GM19238 (cell line): ENCODE measurements around the gene ANAPC15.
A peak's percentile ranks its signal among the peaks of the same experiment; 100 is the strongest.

Source experiments
- DNase-seq: peaks from one replicate; pipeline ENCODE4 v3.0.0; 2011; ENCODE audit warnings: low spot score; ENCODE audit not compliant: insufficient read length

The ANAPC15 gene

DNA sequence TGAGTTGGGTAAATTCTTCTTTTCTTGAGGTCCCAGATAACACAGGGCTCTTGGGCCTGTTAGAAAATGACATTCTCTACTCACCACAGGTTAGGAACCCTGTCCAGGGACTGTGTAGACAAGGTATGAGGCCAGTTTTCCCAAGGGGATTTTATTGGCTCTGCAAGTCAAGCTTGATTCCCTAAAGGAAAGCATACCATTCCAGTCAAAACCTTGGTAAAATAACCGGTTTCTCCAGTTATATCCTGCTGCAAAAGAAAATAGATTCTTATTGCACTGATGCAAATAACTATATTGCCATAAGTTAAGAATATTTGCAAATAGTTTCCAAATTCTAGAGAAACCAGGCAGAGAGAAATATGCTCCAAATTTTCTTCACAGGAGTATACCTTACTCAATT, 13.5 kb upstream of the ANAPC15 start:
- DNase-seq, result no peak

DNA sequence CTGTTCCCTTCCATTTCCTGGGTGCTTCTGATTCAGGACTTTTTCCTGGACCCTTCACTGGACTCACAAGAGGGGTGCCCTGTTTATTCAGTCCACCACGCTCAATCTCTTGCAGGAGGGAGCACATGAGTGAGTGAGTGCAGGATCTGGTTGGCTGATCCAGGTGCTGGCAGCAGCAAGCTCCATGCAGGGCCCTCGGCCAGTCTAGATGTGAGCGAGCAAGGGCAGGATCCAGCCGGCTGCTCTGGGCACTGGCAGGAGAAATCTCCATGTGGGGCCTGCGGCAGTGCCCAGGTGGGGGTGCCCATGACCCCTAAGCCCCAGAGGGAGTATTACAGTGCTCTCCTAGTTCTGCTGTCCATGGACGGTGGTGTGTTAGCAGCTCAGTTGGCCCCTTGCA, 11.6 kb upstream of the ANAPC15 start:
- DNase-seq, result no peak

DNA sequence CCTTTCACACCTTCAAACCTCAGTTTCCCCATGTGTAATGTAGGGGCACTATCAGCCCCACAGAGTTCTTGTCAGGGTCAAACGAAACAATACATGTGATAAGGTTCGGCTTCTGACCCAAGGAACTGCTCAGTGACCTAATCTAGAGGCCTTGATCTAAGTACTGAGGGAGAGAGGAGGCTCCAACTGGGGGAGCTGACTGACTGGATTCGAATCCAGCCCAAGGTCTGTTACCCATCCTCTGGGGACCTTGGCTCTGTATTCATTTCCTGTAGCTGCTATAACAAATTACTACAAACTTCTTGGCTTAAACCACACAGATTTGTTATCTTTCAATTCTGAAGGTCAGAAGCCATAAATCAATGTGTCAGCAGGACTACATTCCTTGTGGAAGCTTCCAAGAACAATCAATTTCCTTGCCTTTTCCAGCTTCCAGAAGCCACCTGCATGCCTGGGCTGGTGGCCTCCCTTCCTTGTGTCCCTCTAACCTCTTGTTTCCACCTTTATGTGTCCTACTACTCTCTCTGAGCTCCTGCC, 10.7 kb upstream of the ANAPC15 start:
- DNase-seq, result no peak

DNA sequence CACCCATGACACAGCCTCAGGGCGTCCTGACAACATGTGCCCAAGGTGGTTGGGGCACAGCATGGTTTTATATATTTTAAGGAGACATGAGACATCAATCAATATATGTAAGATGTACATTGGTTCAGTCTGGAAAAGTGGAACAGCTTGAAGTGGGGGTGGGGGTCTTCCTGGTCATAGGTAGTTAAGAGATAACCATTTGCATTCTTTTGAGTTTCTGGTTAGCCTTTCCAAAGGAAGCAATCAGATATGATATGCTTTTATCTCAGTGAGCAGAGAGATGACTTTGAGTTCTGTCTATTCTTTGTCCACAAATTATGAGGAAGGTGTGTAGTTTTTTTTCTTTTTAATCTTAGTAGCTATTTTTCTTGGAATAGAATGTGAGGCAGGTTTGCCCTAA, 10.1 kb upstream of the ANAPC15 start:
- no peak for DNase-seq

DNA sequence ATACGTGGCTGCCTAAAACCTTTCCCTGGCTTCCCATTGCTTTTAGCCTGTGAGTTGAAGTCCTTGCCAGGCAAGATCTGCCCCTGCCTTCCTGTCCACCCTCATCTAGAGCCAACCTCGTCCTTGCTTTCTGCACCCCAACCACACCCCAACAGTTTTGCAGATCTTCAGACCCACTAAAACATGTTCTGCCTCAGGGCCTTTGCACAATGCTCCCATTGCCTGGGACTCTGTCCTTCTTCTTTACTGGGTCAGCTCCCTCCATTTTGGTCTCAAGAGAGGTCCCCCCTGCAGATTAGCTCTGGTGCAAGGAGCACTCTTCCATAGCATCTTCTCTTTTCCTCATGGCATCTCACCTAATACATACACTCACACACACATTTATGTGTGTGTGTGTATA, 8.4 kb upstream of the ANAPC15 start:
- DNase-seq, result no peak

DNA sequence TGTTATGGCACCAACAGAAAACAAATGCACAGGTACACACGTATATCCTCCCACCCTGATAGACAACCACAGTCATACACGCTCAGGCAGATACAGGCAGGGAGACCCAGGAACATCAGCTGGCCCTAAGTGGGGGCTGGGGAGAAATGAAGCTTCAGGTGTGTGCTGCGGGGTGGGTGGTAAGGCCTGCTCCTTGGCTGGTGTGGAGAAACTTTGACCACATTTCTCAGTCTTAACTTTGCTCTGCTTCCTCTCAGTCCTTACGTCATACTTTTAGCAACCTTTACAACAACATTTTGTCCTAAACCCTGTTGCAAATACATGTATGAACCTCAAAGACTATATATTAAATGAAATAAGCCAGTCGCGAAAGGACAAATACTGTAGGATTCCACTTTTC, 6.7 kb upstream of the ANAPC15 start:
- no peak for DNase-seq

DNA sequence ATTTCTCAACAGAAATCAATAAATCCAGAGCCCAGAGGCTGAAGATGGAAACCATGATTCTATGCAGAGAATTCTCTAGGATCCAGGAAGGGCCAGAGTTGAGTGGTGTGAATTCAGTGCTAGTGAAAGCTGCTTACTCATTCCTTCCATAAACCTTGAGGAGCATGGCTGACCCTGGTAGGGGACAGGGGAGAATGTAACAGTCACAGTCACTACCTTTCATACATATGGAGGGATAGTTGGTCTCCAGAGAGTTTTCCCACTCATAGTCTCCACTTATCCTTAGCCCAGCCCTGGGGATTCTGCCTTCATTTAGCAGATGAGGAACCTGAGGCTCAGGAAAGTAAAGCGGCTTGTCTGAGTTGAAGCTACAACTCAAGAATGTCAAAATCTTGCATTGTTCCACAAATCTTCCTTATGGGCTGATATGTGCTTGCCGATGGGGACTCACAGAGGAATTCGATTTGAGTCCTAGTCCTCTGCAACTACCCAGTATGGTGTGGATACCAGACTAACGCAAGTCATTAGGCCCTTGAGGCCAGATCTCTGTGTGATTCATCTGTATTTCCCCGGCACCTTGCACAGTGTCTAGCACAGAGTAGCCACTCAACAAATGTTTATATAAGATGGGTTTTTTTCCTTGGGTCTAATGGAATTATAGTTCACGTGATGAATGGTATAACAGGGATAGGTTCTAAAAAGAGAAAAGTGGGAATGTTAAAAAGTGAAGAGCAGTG, 3.7 kb upstream of the ANAPC15 start:
- DNase-seq, result no peak

DNA sequence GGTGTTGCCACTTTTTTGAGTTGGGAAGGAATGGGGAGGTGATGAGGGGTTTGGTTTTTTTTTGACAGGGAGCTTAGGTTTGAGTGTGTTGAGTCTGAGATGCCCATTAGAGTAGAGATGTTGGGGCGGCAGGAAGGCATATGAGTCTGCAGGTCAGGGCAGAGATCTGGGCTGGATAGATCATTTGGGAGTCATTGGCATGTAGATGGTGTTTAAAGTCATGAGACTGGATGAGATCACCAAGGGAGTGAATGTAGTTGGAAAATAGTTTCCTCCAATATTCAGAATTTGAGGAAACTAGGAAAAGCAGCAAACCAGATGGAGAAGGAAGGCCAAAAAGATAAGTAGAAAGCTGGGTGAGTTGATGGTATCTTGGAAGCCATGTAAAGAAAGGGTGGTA, 2.1 kb upstream of the ANAPC15 start:
- no peak for DNase-seq

DNA sequence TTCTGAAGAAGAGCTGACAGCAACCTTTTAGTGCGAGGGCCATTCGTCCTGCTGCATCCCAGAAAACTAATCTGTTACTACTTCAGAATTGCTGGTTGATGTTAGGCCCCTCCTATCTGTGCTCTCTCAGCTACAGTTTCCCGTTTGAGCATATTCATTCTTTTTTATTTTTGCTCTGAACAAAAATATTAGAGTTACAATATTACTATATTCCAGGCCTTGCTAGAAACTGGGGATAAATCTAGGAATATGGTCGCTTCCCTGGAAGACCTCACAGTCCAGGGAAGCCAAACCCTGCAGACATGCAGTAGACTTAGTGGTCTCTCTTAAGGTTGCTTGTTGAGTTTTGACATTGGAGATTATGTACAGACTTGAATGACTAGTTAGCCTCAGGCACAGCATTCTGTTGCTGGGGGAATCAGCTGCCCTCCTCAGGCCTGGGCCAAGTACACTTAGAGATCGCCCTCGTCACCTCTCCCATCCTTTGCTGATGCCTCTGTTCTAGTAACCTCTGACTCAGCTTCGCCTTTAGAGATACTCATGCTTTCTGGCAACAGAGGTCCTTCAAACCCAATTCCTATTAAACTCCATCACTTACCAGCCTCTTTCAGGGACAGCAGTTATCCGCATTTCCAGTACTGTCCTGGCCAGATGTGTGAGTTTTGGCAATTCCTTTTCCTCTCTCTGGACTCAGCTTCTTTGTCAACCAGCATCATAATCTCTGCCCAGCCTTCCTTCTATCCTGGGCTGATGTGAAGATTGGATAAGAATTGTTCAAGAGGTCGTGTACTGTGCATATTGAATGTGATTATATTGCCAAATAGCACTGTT, 698 bp upstream of the ANAPC15 start:
- no peak for DNase-seq

DNA sequence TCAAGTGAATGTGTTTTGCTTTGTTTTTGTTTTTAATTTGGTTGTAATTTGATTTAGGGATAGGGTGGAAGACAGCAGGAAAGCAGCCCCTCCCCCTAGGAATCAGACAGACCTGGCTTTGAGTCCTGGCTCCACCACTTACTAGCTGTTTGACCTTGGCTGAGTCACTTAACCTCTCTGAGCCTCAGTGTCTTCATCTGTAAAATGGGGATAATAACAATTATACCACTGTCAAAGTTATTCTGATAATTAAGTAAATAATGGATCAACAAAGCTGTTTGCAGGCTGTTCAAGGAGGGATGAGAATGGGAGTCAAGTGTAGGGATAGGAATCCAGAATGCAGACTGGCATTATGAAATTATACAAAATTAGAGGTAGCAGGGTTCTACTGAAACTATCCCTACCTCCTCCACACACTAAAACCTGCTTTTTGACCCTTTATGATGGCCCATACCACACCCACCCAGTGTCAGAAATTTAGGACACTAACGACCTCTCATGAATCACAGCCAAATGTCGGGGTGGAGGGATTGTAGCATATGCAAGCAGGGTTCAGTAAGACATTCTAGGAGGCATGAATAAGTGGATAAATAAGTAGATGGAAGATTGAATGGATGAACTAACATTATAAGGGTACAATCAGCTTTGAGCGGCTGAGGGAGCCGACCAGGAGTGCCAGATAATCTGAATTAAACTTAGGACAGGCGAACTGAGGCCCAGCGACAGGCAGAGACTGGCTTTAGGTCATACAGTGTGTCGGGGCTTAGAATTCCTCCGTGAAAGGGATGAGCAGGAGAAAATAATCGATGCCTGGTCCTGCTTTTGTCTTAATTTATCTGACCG, 974 bp downstream of the ANAPC15 start:
- DNase-seq, result no peak

DNA sequence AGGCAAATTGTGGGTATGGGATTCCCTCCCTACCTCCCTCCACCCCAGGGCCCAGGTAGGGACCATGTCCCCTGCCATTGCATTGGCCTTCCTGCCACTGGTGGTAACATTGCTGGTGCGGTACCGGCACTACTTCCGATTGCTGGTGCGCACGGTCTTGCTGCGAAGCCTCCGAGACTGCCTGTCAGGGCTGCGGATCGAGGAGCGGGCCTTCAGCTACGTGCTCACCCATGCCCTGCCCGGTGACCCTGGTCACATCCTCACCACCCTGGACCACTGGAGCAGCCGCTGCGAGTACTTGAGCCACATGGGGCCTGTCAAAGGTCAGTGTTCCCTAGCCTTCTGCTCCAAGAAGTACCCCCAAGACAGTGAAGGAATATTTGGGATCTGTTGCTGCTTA, 6.6 kb downstream of the ANAPC15 start, which contains the start of gene TOMT:
Gene TOMT, plus strand, starts transcription at position 37 of the 400 bp plus-strand sequence. Its CDS starts 28 bp downstream, at position 65.
- DNase-seq, result no peak

DNA sequence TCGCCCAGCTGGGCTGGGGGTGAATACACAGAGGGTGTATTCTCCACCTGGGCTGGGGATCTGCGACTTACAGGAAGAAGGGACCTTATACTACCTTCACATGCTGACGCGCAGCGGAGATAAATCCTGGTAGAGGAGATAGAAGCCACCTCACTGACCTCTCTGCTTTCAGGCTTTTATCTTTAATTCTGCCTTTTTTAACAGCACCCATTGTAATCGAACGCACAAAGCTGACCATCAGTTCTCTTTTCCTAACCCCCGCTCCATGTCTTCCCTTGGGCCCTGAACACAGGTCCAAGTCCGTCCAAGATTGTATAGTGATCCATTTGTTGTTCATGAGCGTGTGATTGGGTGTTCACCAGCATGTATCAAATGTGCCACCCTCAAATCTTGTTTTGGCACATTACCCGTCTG, 8.7 kb downstream of the ANAPC15 start:
- DNase-seq, result no peak

DNA sequence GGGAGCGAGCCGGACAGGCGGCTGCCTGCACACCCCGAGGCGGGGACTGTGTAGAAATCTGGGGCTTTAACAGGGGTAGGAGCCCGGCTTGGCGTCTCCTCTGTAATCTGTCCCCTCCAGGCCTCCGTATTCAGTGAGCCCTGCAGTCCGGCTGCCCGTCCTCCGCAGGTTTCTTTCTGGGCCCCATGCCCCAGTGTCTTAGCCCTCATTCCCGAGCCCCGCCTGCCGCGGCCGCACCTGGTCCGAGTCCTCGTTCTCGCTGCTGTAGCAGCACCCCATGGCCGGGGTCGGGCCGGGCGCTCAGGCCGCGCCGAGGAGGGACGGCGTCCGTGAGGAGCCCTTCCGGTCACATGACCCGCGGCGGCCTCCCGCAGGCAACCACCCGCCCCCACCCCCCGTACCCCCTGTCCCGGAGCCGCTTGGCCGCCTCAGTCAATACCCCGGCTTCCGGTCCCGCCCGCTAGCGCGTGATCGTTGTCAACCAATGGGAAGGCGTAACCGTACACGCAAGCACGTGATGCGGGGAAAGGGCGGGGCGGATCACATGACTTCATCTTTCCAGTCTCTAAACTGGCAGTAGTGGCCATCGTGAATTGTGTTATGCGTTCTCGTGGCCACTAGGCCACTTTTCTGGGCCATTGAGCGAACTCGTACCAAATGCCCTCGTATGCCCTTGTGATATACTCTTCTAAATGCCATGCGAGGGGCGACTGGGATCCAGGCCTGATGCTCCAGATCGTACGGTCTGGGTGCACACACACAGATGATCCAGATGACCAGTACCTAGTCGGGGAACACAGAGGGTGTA, 9.3 kb downstream of the ANAPC15 start, which contains the start of gene LAMTOR1:
Gene LAMTOR1, minus strand, starts transcription at position 352 of the 808 bp plus-strand sequence. Its CDS starts 73 bp downstream, at position 279.
- peak; percentile 88 for DNase-seq

DNA sequence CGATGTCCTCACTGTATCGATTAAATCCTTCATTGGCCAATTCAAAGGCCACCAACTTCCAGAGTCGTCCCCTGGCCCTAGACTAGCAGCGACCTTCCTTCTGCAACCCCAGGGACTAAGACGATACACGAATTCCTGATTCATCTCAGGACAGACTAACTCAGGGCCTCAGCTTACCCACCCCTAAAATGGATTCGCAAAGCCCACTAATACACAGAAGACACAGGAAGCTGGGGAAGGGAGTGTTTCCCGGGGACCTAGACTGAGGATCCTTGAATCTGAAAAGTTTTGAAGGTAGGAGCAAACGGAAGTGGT, 9.9 kb downstream of the ANAPC15 start:
- no peak for DNase-seq

DNA sequence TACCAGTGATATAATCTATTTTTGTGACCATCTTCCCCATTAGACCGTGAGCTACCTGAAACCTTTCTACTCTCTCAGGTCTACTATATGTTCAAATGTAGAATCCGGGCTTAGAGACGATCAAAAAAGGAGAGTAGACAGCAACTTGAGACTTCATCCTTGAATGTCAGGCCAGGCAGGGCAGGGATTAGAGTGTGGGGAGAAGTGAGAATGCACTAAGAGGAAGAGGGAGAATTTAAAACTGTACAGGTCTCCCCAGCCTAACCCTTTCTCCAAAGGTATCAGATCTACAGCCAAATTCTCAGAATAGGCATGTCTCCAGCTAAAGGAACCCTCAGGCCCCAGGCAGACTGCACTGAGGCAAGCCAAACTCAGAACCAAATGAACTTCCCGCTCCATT, 10.3 kb downstream of the ANAPC15 start:
- no peak for DNase-seq

DNA sequence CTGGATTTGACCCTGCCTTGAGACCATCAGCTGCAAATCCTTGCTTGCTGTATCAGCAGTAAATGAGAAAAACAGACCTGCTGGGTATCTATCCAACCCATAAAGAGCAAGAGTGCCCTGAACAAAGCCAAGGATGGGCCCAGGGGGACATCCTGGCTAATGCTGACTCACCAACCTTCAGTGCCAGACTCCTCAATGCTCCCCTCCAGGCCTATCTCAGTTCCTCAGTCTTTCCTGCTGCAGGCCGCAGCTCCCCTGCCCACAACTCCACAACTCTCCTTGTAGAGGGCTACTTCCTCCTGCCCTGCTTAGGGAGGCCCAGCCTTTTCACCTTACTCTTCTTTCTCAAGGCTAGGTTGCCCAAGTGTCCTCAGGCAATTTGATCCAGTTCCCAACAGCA, 12.0 kb downstream of the ANAPC15 start:
- DNase-seq, result no peak

DNA sequence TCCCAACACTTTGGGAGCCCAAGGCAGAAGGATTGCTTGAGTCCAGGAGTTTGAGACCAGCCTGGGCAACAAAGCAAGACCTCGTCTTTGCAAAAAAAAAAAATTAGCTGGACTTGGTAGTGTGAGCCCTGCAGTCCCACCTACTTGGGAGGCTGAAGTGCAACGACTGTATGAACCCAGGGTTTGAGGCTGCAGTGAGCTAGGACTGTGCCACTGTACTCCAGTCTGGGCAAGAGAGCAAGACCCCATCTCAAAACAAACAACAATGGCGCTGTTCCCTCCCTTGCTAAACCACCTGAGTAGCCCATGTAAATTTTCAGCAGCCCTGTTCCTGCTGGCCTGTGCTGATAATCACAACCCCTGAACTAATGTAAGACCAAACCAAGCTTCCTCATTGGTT, 12.5 kb downstream of the ANAPC15 start:
- no peak for DNase-seq

DNA sequence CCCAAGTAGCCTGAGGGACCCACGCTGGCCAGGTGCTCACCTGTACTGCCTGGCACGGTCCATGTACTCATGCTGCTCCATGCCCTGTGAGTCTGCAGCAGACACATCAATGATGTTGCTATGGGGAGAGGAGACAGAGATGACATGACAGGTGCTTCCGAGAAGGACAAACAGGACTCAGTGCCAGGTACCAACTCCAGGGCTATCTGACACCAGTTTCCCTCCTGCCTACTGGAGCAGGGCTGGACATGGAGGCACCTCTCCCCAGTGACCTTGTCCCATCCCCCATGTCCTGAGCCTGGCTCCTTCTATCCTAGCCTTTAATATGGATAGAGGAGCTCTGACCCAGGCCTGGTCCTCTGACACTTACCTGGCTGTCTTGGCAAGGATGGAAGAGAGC, 13.8 kb downstream of the ANAPC15 start:
- DNase-seq, result no peak

DNA sequence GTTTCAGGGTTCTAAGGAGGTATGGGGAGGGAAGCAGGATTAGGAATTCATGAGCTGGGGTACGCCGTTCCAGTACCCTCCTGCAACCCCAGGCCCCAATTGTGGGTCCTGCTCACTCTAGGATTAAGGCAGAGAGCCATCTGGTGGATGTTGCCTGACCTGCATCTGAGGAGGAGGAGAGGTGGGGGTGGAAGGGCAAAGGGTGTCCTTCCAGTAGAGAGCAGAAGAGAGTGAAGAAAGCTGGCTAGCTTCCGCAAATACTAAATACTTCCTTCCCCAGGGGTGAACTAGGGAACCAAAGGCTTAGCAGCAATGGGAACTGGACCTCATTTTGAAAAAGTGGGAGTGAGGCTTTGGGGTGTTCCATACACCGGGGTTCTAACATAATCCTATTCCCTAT, 21.2 kb downstream of the ANAPC15 start:
- peak; percentile 63 for DNase-seq

DNA sequence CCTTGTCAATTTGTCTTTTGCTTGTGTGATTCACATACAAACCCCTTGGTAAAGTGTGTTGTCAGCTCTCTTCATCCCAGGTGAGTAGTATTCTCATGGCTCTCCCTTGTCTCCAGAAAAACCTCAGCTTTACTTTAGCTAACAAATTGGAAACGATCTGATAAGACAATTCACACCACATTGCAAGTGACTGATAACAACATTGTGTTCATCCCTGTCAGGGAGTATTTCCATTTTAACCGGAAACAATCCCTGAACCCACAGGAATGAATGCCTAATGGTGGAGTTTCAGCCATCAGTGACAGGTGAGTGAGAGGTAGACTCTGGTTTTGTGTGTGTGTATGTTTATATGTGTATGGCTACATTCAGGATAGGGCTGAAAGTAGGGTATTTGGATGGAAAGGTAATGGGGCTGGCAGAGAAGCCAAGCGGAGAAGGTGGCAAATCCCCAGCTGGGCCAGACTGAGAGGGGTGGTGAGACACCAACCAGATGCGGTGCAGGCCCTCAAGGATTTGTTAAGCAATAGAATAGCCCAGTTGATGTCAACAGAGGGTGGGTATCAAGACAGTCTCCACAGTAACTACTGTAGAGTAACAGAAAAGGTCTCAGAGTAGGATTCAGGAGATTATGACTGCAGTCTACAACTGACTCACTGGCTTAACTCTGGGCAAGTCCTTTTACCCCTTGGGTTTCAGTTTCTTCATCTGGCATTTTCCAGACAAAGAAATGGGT, 24.3 kb downstream of the ANAPC15 start:
- no peak for DNase-seq
